Stimulated activated CD4-positive, alpha-beta T cell treated with anti-CD3 and anti-CD28 coated beads, Interleukin-1b, Interleukin-23, amount 100 ng/mL, for 1 hour (primary cell): Measurements from ENCODE around the gene TTC31.
"Not testable (repeated sequence)": the region's sequence is repeated elsewhere in the genome, so short reads cannot be mapped to it uniquely, and the experiment has no call there.

Experiments
- DNase-seq, 2 donors: peaks; one replicate each; pipeline ENCODE4 v3.0.0-alpha.2; 2020; ENCODE audit warnings: low read depth in 2 of 2

The TTC31 gene

GRCh38 chr2:74457129-74457548 is 25.7 kb upstream of the TTC31 start:
- no peak for DNase-seq

- peak; percentile 54 to 70 for DNase-seq
These were observed 25.2 kb upstream of the TTC31 start for GRCh38 chr2:74457549-74458131.

GRCh38 chr2:74458132-74458937 is 24.5 kb upstream of the TTC31 start, which contains the start of gene WBP1:
Gene WBP1 (plus strand): TSS chr2:74458438. CDS start chr2:74458603, 165 bp downstream.
- DNase-seq = peak; percentile 92 to 98

GRCh38 chr2:74458938-74459363 is 23.9 kb upstream of the TTC31 start:
- DNase-seq = no peak

GRCh38 chr2:74459503-74460118 is 23.3 kb upstream of the TTC31 start:
- DNase-seq = not testable (repeated sequence)

- DNase-seq = not testable (repeated sequence)
These were observed 22.7 kb upstream of the TTC31 start for GRCh38 chr2:74460187-74460586.

- no peak for DNase-seq
These were observed 21.5 kb upstream of the TTC31 start for GRCh38 chr2:74461187-74462053.

GRCh38 chr2:74462054-74462785 is 20.7 kb upstream of the TTC31 start:
- no peak for DNase-seq

GRCh38 chr2:74462786-74463105 is 20.1 kb upstream of the TTC31 start:
- DNase-seq = no peak

GRCh38 chr2:74464406-74464805 is 18.5 kb upstream of the TTC31 start:
- DNase-seq = no peak

GRCh38 chr2:74470742-74471141 is 12.1 kb upstream of the TTC31 start:
- DNase-seq = not testable (repeated sequence)

GRCh38 chr2:74471332-74472065 is 11.4 kb upstream of the TTC31 start:
- no peak for DNase-seq

GRCh38 chr2:74472086-74472944 is 10.6 kb upstream of the TTC31 start, which contains the start of gene MRPL53:
Gene MRPL53 (minus strand): TSS chr2:74472680. CDS start chr2:74472660, 20 bp downstream.
- DNase-seq = peak; percentile 88 to 95

- DNase-seq = no peak
These were observed 10.0 kb upstream of the TTC31 start for GRCh38 chr2:74472945-74473258.

GRCh38 chr2:74474481-74474880 is 8.4 kb upstream of the TTC31 start:
- DNase-seq = no peak

GRCh38 chr2:74474899-74475298 is 8.0 kb upstream of the TTC31 start:
- no peak for DNase-seq

GRCh38 chr2:74481431-74481830 is 1.4 kb upstream of the TTC31 start:
- DNase-seq = no peak

- no peak for DNase-seq
These were observed 700 bp upstream of the TTC31 start for GRCh38 chr2:74481961-74482800.
